ENCODE results near the gene PSIP1.

GRCh38 chr9:15499139-15499538 is 11.6 kb downstream of the PSIP1 start:
- TF ChIP-seq CTCF (IDR thresholded peaks at IDR 0.05) (no peak), POLR2A (IDR thresholded peaks at IDR 0.05) (no peak)
